HepG2 (cell line): ENCODE measurements around the gene TAF6L. TPM values are rescaled to one million over a fixed set of nuclear protein-coding genes. Genes with fewer than 3 reads are reported as not detected.

ENCODE experiments used
- CHCHD3 ChIP-seq: sonication (generic); formaldehyde crosslinking; IDR thresholded peaks from 2 replicates; pipeline ENCODE4 v1.8.0; 2022; ENCODE audit warnings: mild to moderate bottlenecking, missing genetic modification reagents, moderate library complexity
- ZBTB10 ChIP-seq: sonication (generic); formaldehyde crosslinking; IDR thresholded peaks from 2 replicates; pipeline ENCODE4 v1.4.0; 2020; ENCODE audit warnings: missing genetic modification reagents, borderline replicate concordance
- ZFP36L2 ChIP-seq: sonication (generic); formaldehyde crosslinking; IDR thresholded peaks from 2 replicates; pipeline ENCODE4 v1.4.0; 2020; ENCODE audit warnings: missing genetic modification reagents
- ZNF281 ChIP-seq: sonication (generic); formaldehyde crosslinking; IDR thresholded peaks from 2 replicates; pipeline ENCODE4 v1.4.0; 2020; ENCODE audit warnings: missing genetic modification reagents, borderline replicate concordance
- ZNF784 ChIP-seq: sonication (generic); formaldehyde crosslinking; IDR thresholded peaks from 2 replicates; pipeline ENCODE4 v1.5.1; 2020; ENCODE audit warnings: missing genetic modification reagents, mild to moderate bottlenecking, borderline replicate concordance
- polyA plus RNA-seq, 8 experiments: library from polyadenylated mRNA; depleted of rRNA in 3 of 8; stranded (reverse) in 7 of 8; unstranded in 1 of 8; fragments of >200 nt; fragmentation: Illumina TruSeq in 4 of 8; extraction: Trizol in 4 of 8; gene quantifications; 2 replicates each; pipeline versions ENCODE4 v1.2.1 to v1.2.3, GENCODE V29; 2011 to 2016; ENCODE audit warnings: low read depth in 4 of 8, missing spikeins in 1 of 8, mixed read lengths in 1 of 8; ENCODE audit not compliant: insufficient read depth in 1 of 8
- total RNA-seq, 5 experiments: library from RNA; depleted of rRNA; stranded (reverse); fragments of >200 nt; fragmentation: Illumina TruSeq; extraction: Trizol; gene quantifications; 2 replicates each; pipeline ENCODE4 v1.2.3, GENCODE V29; 2016; ENCODE audit warnings: low read depth in 1 of 5

TAF6L gene
- total and polyA plus RNA-seq, 2 of the 13 experiments (the other 11 are each of a cell fraction or from before 2014, with no cell fraction given) = 12.6 to 19.4 TPM

GRCh38 chr11:62727165-62727871, 43.9 kb upstream of the TAF6L start, which contains the start of gene HNRNPUL2 (continued):
- TF ChIP-seq ZBTB10 (CRISPR knock-in tag) (peak; percentile 77; the same call in 1 of the 2 replicates), ZFP36L2 (CRISPR knock-in tag) (0 out of 2 replicates have a peak, but pooled peaks have one; percentile 50), ZNF784 (CRISPR knock-in tag) (peak; percentile 73; the same call in 1 of the 2 replicates), CHCHD3 (CRISPR knock-in tag) (no peak), ZNF281 (peak; percentile 76)
- TF ChIP-seq, all 625 proteins: peak for 344
